Measurements from ENCODE around the gene PDE4D.
"Not testable (repeated sequence)": the region's sequence is repeated elsewhere in the genome, so short reads cannot be mapped to it uniquely, and the experiment has no call there.

The PDE4D gene

DNA sequence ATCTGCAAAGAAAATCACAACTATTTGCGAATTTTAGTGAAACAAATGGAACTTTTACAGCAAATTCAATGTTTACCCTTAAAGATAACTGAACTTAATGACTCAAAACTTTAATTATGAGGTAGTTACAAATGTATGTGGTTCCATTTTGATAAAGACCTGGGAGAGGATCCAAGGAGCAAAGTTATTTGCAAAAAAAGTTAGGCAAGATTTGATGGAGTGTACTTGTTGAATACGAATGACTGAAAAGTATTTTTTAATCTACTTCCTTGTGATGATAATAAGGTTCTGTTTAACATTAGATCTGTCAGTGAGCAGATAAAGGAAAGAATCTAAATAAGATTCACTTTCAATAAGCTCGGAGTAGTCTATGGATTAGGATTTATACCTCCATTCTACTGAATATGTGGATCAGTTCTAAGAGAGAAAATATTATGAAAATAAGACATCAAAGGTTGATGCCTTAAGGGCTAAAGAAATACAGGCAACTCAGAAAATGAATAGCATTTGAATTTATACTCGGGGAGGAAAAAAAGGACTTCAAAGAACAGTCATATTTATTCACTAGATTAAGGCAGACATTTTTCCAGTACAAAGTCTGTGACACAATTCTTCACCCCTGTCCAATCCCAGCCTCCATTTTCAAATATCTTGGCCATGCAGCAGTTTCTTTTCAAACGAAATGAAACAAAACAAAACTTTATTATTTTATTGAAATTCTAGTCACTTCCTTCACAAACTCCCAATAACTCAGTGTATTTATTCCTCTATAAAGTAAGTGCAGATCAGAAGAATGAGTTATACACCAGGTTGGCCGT is 199.8 kb downstream of the PDE4D start:
- no peak for DNase-seq

DNA sequence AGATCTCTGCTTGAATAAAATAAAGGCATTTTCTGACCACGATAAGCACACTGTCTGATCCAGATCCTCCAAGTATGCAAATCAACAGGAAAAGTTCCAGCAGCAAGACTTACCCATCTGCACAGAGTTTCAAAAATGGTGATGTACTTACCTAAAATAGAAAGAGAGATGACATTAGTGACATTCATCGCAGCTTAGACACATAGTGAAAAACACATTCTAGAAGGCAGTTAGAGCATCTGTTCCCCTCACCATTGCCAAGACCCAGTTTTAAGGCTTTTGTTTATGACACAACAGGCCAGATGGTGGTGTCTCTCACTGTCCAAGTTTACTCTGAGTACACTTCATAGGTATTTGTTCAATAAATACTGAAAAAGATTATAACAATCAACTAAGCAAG is 207.7 kb downstream of the PDE4D start:
- peak; percentile 29 for DNase-seq

DNA sequence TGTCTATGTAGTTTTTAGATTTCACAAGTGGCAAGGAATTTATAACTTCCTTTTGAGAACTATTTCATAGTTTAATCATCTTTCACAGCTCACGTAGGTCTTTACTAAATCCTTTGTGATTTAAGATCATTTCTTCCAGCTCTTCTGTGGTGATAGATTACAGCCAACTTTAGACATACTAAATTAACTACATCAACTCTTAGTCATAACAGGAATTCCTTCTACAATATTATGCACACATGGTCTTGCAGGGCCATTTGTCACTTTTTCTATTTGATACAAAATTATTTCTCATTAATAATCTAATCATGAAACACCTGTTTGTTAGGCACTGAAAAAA is 208.4 kb downstream of the PDE4D start:
- DNase-seq, result no peak

DNA sequence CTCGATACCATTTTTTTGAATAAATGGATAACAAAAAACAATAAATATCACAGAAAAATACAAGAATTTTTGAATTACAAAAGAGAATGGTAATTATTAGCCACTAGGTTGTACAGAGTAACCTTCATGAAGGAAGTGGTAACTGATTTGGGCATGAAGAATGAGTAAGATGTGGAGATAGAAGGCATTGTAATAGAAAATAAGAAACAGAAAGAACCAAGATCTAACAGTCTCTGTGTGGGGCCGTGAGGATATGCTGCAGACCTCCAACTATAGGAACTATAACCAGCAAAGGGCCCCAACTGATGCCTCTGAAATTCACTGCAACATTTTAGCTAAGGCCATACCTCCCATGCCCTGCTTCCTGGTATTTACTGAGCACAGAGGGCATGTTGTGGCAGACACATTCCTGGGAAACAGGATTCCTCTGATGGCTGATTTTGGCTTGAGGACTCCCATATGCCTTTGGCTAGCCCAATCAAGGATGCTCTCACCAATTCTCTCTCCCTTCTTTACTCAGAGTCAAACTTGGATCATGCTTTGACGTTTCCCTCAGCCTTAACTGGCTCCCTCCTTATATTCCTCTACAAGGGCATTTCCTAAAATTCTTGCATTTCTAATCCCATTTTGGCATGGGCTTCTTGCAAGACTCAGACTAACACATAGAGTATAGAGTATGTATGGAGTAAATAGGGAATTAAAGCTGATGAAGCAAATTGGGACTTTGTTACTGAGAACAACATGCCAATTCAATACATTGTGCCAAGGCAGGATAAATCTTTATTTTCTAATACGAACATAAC is 208.9 kb downstream of the PDE4D start:
- DNase-seq, result no peak

DNA sequence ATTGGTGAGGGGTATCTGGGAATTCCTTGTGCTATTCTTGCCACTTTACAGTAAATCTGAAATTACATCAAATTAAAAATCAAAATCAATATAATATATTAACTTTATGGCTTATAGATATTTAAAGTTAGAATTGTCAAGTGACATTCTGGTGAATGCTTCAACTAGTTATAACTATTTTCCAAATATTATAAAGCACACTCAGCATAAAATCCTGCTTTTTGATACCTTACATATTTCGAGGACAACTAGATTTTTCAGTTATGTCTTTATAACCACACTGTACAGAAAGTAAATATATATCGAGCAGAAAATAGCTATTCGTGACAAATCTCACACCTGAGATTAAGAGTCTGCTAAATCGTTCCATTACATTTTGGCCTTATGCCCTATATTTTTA is 210.2 kb downstream of the PDE4D start:
- DNase-seq, result no peak

DNA sequence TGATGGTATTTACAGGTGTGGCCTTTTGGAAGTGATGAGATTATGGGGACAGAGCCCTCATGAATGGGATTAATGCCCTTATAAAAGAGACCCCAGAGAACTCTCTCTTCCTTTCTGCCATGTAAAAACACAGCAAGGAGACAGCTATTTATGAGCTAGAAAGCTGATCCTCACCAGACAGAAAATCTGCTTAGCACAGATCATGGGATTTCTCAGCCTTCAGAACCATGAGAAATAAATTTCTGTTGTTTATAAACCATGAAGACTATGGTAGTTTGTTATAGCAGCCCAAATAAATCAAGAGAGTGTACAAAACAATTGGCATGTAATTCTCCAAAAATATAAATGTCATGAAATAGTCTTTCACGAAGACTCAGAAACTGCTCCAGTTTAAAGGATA is 211.0 kb downstream of the PDE4D start:
- DNase-seq, result no peak

DNA sequence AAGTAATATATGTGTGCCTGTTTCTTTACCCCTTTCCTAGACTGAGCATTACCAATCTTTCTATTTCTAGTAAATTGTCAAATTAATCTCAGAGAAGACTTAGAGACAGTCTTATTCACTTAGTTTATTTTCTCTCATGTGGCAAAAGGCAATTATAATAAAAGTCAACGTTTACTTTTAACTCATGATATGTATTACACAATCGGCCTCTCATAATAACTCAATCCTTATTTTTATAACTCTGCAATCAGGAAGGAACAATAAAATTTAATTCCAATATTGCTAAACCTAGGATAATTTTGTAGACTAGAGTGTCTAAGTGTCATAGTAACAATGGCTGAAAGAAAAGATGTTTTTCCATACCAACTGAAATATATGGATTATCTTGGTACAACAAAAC is 214.6 kb downstream of the PDE4D start:
- DNase-seq, result no peak

DNA sequence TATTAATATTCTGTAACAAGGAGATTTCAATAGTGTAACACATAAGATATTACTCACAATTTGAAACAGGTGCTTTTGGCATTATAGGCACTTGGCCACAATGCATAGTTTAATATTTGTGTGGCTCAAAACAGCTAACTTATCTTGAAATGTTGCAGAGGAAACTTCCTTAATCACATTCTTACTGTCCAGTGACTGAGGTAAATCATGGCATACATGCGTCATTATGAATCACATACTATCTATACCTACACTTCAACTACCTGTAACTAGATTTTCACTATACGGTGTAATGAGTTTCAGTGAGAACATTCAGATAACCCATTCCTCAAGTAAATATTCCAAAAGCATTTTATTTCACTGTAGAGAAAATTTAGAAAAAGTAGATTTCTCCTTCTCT is 218.8 kb downstream of the PDE4D start:
- no peak for DNase-seq

DNA sequence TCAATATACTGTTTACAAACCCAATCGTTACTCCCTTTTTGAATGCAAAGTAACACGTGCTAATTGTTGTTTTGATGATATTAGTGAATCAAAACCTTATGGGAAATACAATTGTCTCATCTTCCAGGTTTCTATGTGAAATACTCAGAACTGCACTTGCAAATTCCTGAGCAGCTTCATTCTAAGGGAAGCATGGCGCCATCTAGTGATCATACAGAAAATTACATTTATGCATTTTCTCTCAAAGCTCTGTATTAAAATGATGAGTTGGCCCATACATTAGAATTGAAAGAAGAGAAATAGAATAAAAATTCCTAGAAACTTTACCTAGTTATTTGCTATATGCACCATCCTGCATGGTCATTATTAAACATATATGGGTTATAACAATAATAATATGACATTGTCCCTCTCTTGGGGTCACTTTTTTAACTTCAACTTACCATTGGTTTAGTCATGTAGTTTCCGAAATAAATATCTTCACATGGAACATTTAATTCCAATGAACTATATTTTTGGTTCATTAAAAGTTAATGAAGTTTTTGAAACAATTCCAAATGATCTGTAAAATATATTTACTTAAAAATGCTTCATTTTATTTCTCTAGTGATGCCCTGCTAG is 220.0 kb downstream of the PDE4D start:
- DNase-seq, result peak; percentile 37

DNA sequence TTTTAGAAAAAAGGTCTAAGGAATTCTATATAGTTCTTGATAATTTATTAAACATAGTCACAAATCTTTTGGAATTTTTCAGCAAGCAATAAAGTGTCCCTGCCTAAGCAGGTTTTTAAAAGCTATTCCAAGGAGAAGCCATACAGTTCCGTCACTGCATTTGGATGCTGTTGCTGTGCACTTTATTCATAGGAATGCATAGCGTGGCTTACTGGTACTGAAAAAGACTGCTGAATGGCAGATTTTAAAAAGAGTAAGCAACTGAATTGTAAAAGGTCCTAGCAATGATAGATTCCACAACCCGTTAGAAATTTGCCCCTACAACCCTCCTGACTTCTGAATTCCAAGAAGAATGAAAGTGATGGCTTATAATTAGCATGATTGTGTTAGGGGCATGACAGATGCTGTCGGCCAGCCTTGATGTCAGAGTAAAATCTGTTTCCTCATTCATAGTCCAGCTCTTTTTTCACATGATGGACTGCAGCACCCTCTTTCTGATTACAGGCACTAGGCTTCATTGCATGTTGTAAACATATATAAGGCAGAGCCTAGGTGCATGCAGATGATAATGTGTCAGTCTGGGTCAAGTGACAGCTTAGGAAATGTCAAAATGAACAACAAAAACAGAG is 227.0 kb downstream of the PDE4D start:
- no peak for DNase-seq

DNA sequence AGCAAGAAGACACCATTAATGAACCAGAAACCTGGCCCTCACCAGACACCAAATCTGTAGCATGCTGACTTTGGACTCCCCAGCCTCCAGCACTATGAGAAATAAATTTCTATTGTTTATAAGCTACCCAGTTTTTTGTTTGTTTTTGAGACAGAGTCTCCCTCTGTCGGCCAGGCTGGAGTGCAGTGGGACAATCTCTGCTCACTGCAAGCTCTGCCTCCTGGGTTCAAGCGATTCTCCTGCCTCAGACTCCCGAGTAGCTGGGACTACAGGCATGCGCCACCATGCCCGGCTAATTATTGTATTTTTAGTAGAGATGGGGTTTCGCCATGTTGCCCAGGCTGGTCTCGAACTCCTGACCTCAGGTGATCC is 227.7 kb downstream of the PDE4D start:
- not testable (repeated sequence) for DNase-seq

DNA sequence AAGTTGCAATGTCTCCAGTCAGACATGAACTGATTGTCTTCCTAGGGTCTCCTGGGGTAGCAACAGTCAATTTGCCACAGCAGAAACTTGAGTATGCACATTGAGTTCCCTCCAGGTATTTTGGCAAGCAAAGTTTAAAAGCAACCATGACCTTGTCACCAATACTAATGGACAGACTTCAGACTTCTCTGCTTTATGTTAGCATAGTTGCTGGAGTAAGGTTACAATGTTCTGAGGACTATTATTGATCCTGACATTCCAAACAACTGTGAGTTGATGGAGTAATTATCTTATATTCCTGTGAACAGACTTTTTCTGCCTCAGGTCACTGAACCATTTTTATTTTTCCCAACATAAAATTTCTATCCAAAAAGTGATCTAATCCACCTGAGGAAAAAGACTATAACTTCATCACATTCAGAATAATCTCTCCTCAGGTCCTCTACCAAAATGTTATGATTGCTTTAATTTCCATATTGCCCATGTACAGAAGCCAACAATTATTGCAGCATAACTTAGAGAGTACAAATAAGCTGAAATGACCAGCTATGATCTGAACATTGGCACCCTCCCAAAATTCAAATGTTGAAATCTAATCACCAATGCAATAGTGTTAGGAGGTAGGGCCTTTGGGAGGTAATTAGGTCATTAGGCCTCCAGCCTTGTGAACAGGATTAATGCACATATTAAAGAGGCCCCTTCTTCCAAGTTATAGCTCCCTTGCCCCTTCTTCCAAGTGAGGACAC is 228.3 kb downstream of the PDE4D start:
- no peak for DNase-seq

DNA sequence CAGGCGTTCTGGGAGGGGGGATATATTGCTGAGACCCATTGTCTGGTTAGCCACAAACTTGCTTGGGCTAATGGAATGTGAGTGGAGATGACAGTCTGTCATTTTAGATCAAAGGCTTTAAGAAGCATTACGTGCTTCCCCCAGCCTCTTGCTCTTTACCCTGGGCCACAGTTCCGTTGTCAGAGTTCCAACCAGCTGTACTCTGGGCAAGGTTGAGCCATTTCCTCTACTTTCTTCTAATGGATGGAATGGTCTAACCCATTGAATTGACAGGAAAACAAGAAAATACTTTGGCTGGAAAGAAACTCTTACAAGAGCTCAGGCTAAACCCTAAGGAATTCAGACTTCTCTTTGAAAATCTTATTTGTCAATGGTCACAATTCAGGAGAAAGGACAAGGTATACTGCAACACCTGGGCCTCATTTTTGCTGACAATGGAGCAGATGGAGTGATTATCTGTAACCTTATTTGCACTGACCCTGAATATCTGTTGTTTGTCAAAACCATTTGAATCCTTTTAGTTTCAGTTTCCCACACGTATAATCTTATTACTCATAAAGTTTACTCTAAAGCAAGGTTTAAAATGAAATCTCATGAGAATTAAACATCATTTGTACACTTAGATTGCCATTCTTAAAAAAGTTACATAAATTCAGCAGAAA is 231.4 kb downstream of the PDE4D start:
- no peak for DNase-seq

DNA sequence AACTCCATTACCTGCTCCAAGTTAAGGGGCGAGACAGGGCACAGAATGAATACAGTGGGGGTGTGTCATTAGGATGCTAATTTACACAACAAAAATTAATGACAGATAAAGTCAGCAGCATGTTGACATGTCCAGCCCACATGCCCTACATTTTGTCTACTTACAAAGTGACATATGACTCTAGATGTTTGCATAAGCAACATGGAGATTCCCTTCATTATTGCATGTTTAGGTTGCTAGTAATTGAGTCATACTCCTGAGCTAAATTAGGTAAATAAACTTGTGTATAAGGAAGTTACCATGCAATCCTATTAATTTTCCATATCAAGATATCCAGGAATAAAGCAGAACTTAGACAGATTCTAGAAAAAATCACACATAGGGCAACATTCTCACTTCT is 232.2 kb downstream of the PDE4D start:
- DNase-seq, result no peak

DNA sequence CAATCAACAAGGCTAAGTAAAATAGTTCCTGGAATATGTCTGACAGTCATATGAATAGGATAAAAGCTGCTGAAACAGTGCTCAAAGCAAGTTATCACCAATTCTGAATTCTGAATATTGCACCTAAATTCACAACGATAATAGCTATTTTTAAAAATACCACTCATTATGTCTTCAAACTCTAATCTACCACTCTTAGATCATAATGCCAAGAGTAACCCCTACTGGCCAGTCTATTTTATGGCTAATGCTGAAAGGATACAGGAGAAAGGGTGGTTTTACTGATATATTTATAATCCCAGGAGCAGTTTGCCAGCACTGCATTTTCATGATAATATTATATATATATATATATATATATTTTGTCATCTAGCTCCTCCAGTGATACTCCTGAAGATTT is 232.8 kb downstream of the PDE4D start:
- DNase-seq, result peak; percentile 40

DNA sequence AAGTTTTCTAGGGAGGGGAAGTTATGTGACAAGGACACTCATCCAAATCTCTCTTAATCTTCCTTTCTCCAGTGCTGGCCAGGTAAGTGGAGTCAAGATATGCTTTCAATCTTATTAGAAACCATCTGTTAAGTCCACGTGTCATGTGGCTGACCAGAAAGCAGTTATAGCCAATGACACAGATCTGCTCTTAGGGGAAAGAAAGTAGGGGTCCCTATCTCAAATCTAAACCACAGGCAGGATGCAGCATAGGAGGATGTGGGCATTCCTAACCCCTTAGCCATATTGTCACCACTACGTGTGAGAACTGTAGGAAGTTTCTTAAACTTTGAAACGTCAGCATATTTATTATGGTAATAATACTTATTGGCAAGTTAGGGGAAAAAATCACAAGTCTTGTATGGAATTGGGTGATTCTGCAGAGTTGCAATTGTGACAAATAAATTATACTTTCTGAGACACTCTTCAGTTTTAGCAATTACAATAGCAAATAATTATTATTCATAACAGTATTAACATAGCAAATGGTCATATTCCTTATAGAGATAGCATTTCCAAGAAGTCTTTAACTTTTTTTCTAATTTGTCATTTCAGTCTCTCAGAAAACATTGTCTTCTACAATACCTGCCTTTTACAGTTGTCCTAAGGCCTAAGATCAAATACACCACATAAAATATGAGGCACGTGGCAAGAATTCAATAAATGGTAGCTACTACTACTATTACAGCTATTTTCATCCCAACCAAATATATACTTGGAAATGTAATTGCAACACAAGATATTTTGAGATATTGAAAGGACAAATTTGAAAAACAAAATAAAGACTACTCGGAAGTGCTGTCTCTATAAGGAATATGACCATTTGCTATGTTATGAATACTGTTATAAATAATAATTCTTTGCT is 236.9 kb downstream of the PDE4D start:
- DNase-seq, result no peak

DNA sequence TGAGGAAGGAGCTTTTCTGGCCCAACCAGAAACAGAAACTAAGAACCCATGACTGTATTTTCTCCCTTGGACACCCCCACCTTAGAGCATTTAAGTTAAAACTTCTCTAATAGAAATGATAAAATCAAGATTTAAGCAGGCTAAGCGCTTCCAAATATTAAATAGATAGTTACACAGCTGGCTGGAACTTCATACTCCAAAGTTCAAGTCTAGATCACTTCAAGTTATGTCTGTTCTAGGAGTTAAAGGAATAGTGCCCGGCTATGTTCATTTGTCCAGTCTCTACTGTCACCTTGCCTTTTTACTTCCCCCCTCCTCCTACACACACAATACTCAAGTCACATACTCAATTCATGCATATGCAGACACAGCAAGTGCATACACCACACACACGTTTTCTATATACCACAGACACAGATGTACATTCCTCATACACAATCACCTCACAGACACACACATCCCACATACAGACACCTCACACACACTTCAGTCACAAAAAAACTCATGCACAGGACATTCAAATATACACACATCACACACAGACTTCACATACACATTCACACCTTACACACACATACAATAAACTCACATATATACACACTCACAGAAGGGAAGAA is 237.7 kb downstream of the PDE4D start:
- no peak for DNase-seq

DNA sequence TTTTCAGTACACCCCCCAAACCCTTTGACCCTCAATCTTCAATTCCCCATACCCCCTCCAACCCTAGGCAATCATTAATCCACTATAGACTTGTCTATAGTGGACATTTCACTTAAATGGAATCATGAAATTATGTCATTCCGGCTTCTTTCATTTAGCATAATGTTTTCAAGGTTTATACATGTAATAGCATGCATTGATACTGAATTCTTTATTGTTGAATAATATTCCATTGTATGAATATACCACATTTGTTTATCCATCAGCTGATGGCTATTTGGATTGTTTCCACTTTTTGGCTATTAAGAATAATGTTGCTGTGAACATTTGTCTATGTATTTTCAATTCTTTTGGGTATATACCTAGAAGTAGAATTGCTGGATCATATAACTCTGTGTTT is 238.8 kb downstream of the PDE4D start:
- DNase-seq, result no peak

DNA sequence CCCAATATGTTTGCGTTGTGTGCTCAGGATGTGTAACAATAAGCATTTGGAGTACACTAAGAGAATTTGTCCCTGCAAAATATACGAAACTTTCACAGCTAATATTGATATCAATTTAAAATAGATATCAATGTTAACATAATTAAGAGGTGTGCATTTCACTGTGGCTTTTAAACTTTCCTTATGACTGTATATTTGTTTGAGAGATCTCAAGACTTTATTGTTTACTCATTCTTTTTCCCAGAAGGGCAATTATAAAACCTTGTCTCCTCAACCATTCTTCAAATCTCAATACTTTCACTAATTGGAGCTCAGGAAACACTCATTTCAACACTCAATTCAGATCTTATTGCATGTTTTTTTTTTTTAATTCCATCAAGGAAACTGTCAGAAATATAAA is 241.1 kb downstream of the PDE4D start:
- no peak for DNase-seq

Data from NCI-H1092 treated with DMSO at 0.1 percent for 48 hours (cell line).